Epithelial cell of alveolus of lung (primary cell): ENCODE data around the gene RAB38. TPM values are rescaled to one million over a fixed set of nuclear protein-coding genes. Genes with fewer than 3 reads are reported as not detected.

Source experiments
- total RNA-seq: library from RNA; depleted of rRNA; stranded (reverse); fragments of >200 nt; gene quantifications from 2 replicates; pipeline ENCODE4 v1.2.1, GENCODE V29; 2015

Gene RAB38
- total RNA-seq, result 7.4 and 11.9 TPM in 2 replicates

GRCh38 chr11:88174709-88175568, at the start of gene RAB38:
Gene RAB38, minus strand, starts transcription at chr11:88175443. Its CDS starts 59 bp downstream, at chr11:88175384.

Other genes starting within 250 kb of the RAB38 start
- gene CTSC, start 162.3 kb upstream of the RAB38 start, total RNA-seq, result 207 and 360 TPM in 2 replicates